IPS-18c (cell line): ENCODE data around the gene CRABP2.

Experiments
- H3K4me3 ChIP-seq: 2 replicates; pipeline ENCODE4 v1.7.0; 2013; ENCODE audit warnings: low read depth, mild to moderate bottlenecking, low read length, moderate library complexity; ENCODE audit not compliant: insufficient read depth
- H3K9me3 ChIP-seq: one replicate; pipeline ENCODE4 v1.6.1; 2013; ENCODE audit warnings: mild to moderate bottlenecking, low read length, moderate library complexity; ENCODE audit not compliant: control insufficient read depth, insufficient read depth

The CRABP2 gene

DNA sequence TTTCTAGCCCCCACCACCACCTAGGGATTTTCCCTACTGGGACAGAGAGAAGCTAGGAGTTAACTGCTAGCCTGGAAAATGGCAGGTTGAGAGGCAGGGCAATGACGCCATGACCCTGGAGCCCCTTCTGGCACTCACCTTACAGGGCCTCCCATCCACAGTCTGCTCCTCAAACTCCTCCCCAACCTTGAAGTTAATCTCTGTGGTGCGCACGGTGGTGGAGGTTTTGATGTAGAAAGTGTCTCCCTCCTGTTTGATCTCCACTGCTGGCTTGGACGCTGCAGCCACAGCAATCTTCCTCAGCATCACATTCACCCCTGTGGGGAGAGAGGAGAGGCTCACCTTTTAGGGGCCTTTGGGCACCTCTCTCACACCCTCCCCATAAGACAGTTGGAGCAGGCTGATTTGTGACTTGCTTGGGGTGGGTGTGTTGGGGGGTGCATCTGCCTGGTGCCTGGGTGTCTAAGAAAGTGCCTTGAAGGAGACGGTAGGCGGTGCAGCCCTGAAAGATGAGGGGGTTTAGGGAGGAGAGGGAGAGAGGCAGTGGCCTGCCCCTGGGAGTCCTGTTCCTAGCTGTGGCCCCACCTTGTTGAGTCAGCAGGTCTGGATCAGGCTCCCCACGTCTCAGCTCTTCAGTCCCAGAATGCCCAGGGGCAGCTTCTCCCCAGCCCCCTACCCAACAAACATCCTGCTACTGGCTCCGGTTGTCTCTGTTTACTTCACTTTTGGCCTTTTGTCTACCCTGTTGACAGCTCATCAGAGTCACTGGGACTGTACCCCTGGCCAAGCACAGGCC, 4.4 kb downstream of the CRABP2 start:
- H3K4me3 ChIP-seq: no peak overlapping the region
- H3K9me3 ChIP-seq: no peaks in the 10 kb centered on the region

DNA sequence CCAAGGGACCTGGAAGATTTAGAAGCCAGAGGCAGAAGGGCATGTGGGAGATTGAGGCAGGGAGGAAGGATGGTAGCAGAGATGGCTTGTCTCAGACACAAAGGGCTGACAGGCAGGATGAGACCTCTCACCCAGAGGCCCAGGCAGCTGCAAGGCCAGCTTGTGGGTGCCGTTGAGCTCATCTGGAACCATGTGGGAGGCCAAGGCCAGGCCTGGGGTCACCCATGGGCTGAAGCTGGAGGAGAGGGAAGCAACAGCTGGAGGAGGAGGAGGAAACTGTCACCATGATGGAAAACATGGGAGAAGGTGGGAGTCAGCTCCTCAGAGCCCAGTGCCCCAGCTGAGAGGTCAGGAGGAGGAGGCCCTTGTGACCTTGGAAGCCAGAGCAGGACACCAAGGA, 6.4 kb downstream of the CRABP2 start:
- Histone ChIP-seq H3K4me3 (no peak overlapping the region), H3K9me3 (no peaks in the 10 kb centered on the region)

DNA sequence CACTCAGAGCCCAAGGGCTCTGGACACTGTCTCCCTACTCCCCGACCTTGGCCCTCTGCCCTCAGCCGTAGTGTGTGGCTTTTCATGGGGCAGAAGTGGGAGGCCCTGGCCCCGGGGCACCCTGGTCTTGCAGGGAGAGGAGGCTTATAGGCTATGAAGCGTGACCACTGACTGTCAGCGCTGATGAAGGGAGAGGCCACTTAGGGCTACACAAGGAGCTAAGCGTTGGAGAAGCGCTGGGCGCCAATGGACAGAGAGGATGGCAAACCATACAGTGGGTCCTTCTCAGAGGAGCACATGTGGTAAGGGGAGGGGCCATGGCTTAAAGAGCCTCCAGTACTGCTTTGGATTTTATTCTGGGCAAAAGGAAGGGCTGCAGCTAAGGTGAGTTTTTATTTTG, 7.9 kb downstream of the CRABP2 start:
- no peaks in the 10 kb centered on the region for H3K9me3 ChIP-seq
- H3K4me3 ChIP-seq: no peak overlapping the region

DNA sequence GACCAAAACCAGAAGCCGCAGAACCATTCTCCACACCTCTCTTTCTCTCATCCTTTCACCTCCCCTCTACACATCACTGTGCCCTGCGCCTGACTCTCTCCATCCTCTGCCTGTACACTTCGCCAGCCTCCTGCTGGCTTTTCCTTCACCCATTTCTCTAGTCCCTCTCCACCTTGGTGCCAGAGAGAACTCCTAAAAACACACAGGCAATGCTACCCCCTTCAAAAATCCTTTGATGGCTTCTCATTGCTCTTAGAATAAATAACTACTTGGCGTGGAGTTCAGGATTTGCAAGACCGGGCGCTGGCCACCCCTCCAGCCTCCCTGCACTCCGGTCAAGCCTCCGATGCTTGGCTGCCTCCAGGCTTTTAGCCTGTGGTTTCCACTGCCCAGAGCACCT, 8.6 kb downstream of the CRABP2 start:
- Histone ChIP-seq H3K9me3 (no peaks in the 10 kb centered on the region), H3K4me3 (no peak overlapping the region)

DNA sequence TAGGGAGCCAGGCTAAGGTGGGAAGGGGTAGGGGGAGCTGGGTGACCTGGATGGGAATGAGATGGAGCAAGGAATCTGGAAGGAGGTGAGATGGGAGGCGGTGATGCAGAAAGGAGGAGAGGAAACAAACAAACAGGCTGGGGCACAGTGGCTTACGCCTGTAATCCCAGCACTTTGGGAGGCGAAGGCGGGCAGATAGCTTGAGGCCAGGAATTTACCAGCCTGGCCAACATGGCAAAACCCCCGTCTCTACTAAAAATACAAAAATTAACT, 10.8 kb downstream of the CRABP2 start:
- Histone ChIP-seq H3K9me3 (no peaks in the 10 kb centered on the region), H3K4me3 (no peak overlapping the region)

DNA sequence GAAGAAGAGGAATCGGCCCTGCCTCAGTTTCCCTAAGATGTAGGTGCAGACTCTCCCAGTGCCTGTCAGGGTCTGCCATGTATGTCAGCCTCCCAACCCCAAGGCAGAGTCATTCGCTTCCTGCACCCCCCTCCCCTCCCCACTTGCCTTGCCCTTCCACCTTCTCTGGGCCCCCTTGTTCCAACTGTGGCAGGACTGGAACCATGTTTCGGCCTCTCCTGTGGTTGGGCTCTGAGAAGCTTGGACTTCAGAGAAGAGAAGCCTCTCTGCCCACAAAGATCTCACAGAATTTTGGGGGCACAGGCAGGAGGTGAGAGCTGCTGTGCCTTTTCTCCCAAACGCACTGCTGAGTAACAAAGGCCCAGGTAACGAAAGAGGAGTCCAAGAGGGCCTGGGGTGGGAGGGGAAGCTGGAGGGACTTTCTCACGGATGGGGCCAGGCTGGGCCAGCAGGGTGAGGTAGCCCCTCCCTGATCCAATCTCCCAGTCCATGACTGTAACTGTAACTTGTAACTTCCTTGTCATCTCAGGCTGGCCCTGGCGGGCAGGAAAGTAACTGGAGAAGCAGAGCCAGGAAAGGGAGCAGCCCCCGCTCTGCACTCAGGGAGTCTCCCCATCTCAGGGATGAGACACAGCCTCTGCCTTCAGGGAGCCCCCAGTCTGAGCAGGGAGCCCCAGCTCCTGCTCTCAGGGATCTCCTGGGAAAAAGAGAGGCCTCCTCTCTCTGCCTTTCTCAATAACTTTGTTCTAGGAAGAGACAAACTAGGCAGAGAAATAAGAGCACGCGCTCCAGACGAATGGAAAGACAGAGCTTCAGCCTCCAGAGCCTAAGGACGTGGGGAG, 11.3 kb downstream of the CRABP2 start:
- H3K4me3 ChIP-seq: 0 out of 2 replicates have a peak overlapping the region, but pooled peaks have one; percentile 24
- no peaks in the 10 kb centered on the region for H3K9me3 ChIP-seq

DNA sequence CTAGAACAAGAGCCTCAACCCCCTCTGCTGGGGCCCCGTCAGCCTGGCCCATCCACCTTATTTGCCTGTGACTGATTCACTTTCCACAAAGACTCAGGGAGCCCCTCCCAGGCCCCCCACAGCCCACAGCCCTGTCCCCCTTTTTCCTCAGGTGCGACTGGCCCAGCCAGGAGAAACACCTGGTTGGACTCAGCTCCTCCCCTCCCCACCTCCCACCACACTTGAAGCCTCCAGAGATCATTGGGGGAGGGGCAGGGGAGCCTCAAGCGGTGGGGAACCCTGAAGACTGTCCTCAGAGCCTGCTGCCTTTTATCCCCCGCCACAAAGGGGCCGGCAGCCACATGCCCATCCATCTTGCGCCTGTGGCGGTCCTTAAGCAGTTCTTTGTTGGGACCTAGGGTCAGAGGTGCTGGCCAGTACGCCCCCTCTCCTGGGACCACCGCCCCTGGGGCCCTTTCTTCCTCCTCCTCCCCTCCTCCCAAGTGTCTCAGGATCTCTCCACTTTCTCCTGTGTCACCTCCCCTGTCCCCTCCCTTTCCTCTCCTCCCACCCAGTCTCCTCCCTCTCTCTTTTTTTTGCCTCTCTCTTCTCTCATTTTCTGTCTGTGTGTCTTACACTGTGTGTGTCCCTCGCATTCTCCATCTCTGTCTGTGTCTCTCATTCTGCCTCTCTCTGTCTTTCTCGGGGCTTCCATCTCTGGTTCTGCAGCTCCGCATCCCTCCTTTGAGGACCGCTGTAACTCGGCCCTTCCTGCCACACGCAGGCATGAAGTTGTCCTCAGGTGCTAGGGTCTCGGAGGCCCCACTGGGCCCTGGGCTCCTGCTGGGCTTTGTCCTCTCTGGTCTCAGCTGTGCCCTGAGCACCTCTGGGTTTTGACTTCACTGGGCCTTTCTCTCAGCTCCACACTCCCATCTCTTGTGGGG, 12.2 kb downstream of the CRABP2 start:
- Histone ChIP-seq H3K4me3 (peak overlapping the region; percentile 34), H3K9me3 (no peaks in the 10 kb centered on the region)

DNA sequence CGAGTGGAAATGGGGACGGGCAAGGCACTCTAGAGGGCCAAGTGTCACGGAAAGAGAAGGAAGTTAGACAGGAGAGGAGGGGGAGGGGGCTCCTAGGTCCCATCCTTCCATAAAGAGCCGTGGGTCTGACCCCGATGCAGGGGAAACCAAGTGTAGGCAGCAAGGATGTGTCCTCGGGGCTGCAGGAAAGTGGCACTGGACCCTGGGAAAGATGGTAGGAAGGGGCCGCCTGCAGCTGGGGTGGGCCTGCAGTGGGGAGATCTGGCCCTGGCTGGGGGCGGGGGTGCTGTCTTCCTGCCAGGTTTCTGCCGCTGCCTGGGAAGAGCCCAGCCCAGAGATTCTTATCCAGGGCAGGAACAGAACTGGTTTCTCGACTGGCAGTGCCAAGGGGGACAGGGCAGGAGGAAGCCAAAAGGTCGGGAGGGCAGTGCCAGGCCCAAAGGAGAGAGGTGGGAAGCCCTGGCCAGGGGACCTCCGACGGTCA, 12.9 kb downstream of the CRABP2 start:
- peak overlapping the region; percentile 9 for H3K4me3 ChIP-seq

DNA sequence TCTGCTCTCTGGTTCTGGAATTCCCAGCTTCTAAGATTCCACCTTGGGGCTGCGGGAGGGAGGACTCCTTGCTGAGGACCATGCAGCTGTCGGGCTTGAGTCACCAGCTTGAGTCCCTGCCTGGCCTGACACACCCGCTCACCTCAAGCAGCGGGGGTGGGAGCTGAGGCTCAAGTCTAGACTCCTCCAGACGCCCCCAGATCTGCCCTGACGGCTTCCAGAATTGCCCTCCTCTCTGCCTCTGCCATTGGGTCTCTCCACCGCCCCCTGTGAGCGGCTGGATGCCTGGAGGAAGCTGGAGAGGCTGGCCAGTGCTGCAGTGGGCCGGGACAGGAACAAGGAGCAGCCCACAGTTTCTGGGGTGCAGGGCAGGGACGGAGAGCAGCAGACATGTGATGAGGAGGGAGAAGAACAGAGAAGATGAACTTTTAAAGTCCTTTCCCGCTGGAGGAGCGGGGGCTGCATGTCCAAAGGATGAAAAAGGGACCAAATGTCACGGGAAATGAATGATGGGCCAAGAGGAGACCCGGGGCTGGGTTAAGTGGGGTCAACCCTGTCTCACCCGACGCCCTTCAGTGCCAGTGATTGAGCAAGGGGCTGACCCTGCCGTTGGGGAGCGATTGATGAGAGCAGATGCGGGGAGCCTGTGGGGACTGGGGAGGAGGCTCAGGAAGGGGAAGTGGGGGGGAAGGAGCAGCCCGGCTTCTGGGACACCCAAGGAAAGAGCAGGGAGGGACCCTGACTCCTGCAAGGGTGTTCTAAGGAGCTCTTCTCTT, 13.5 kb downstream of the CRABP2 start:
- Histone ChIP-seq H3K4me3 (peak overlapping the region; percentile 9), H3K9me3 (no peaks in the 10 kb centered on the region)

More for the DNA sequence above, 12.9 kb downstream of the CRABP2 start:
- H3K9me3 ChIP-seq: no peaks in the 10 kb centered on the region

DNA sequence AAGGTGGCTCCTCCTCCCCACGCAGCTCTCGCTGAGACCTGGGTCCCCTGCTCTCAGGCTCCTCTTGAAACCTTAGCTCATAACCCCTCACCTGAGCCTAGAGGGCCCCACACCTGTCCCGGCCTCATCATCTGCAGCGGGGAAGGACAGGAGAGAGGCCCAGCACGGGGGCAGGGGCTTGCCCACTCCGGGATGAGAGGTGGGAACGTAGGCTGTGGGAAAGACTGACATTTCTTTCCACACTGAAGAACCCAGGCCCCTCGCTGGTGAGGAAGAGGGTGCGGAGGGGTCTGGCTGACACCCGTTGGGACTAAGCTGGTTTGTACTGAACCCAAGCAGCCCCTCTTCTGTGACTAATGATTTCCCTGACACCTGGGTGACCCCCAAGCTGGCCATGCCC, 14.2 kb downstream of the CRABP2 start:
- H3K4me3 ChIP-seq: peak overlapping the region; percentile 40; the same call in 1 of the 2 replicates

DNA sequence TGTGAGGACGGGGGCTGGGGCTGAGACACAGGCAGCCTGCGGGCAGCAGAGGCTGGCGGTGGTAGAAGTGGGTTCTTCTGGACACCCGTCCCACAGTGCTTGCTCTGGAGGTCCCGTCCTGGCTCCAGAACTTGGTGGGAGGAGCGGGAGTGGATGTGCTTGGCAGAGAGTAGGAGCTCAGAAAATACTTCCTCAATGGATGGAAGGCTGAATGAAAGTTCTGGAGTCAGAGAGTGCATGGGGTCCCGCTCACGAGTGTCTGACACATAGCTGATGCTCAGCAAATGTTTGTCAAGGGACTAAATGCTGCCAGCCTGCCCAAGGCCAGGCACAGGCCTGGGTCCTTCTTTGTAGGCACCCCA, 14.7 kb downstream of the CRABP2 start:
- Histone ChIP-seq H3K4me3 (peak overlapping the region; percentile 40; the same call in 1 of the 2 replicates), H3K9me3 (no peaks in the 10 kb centered on the region)

More for the DNA sequence above, 14.2 kb downstream of the CRABP2 start:
- H3K9me3 ChIP-seq: no peaks in the 10 kb centered on the region

DNA sequence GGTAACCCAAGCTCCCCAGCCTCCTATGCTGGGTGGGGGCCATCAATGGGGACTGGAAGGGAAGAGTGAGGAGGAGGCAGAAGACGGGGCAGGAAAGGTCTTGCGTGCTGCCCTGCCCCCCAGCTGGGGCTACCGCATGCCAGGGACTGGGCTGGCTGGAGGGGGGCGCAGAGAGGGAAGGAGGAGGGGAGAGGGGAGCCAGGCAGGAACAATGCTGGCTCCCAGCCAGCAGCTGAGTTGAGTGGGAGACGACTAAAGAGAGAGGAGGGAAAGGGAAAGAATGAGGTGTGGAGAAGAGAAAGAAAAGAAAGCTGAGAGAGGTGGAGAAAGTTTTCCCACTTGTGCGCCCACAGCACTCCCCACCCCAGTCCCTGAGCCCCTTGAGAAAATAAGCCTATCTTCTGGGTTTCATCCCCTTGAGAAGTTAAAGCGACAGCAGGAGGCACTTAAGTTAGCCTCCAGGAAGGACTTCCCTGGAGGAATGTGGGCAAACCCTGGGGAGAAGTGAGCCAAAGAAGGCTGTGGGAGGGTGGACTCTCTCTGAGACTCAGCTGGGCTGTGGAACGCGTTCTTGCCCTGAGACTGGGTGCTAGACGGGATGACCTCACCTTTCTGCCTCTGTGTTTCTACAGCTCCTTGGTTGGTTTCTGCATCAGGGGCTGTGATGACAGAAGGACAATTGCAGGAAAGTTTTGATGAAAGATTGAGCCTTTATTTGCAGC, 15.3 kb downstream of the CRABP2 start:
- no peaks in the 10 kb centered on the region for H3K9me3 ChIP-seq
- H3K4me3 ChIP-seq: peak overlapping the region; percentile 40; the same call in 1 of the 2 replicates

DNA sequence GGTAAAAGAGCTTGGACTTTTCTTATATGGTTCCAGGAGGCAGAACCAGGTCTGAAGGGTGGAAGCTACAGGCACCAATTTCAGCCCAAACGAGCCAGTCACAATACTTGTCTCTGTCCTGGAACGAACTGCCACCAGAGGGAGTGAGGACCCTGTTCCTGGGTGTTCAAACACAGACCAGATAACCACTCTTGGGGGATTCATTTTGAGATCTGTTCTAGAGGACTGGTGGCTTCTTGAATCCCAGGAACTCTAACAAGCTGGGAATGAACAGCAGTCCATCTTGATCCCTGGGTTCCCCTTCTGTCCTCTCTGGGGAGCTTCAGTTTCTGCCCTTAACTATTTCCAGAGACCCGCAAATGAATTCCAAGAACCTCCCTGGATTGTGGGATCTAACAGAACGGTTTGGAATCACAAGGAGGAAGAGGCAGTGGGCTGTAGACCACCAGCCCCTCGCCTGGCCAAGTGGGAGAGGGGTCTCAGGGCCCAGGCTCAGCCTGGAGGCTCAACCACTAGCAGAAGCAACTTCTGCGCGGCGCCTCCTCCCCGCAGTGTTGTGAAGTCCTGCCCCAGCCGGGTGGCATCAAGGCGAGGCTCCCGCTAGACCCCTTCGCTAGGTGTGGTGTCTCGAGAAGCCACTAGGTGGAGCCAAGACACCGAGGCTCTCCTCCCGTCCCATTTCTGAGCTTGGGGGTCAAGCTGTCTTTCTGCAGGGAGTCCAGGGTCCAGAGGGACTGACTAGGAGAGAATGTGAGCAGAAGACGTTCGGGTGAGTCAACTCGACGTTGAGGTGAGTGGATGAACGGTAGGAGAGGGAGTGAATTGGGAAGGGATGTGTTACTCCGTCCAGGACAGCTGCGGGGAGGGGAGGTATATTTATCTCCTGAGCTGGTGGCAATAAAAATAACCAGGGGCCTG, 16.1 kb downstream of the CRABP2 start:
- H3K4me3 ChIP-seq: peak overlapping the region; percentile 40; the same call in 1 of the 2 replicates

DNA sequence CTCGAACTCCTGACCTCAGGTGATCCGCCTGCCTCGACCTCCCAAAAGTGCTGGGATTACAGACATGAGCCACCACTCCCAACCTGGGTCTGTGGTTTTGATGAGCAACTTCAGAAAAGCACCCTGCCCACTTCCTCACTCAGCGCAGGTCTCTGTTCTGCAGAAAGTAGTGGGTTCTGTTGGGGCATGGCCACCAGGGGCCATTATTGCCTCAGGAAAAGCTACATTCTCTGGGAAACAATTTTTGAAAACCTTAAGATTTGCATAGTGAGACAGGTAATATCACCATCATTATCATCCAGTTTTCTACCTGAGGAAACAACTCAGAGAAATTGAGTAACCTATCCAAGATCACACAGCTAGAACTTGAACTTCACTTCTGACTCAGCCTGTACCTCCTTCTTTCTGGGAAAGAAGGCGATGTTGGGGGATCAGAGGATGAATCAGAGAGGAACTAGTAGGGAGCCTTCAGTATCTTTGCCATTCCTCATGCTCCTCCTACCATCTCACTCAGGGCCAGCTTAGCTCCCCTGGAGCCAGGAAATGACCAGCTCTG, 21.1 kb downstream of the CRABP2 start:
- Histone ChIP-seq H3K4me3 (no peak overlapping the region), H3K9me3 (no peaks in the 10 kb centered on the region)

More for the DNA sequence above, 16.1 kb downstream of the CRABP2 start:
- no peaks in the 10 kb centered on the region for H3K9me3 ChIP-seq
